Daoy (cell line): ENCODE measurements around the gene CUL1. TPM values are rescaled to one million over a fixed set of nuclear protein-coding genes. Genes with fewer than 3 reads are reported as not detected.
"Not testable (repeated sequence)": the region's sequence is repeated elsewhere in the genome, so short reads cannot be mapped to it uniquely, and the experiment has no call there.

Experiments used
- DNase-seq: peaks from one replicate; pipeline ENCODE4 v3.0.0-alpha.2; 2015; ENCODE audit warnings: low read depth
- total RNA-seq: library from RNA; depleted of rRNA; stranded (reverse); fragments of >200 nt; shearing (Covaris generic); gene quantifications from 2 replicates; pipeline ENCODE4 v1.2.3, GENCODE V29; 2014

CUL1 gene
- total RNA-seq, 1 experiment from 2014 or later: 88.5 TPM

GRCh38 chr7:148697256-148698006 lies 1.3 kb upstream of the CUL1 start:
- DNase-seq: peak; percentile 52

- DNase-seq: no peak
These were observed 701 bp upstream of the CUL1 start for GRCh38 chr7:148698007-148698396.

GRCh38 chr7:148699024-148699781 lies 500 bp downstream of the CUL1 start:
- peak; percentile 74 for DNase-seq

GRCh38 chr7:148699782-148700629 lies 1.3 kb downstream of the CUL1 start:
- DNase-seq: peak; percentile 37

GRCh38 chr7:148700661-148701064 lies 2.0 kb downstream of the CUL1 start:
- DNase-seq: peak; percentile 66

GRCh38 chr7:148701414-148701813 lies 2.7 kb downstream of the CUL1 start:
- DNase-seq: peak; percentile 38

GRCh38 chr7:148702876-148703670 lies 4.4 kb downstream of the CUL1 start:
- no peak for DNase-seq

- not testable (repeated sequence) for DNase-seq
These were observed 4.9 kb downstream of the CUL1 start for GRCh38 chr7:148703671-148703962.

- DNase-seq: no peak
These were observed 5.5 kb downstream of the CUL1 start for GRCh38 chr7:148704189-148704588.

GRCh38 chr7:148704970-148705369 lies 6.3 kb downstream of the CUL1 start:
- DNase-seq: no peak

GRCh38 chr7:148706368-148706767 lies 7.7 kb downstream of the CUL1 start:
- DNase-seq: no peak

GRCh38 chr7:148708026-148708885 lies 9.6 kb downstream of the CUL1 start:
- no peak for DNase-seq

- DNase-seq: no peak
These were observed 10.3 kb downstream of the CUL1 start for GRCh38 chr7:148709014-148709413.

GRCh38 chr7:148710426-148710825 lies 11.7 kb downstream of the CUL1 start:
- DNase-seq: not testable (repeated sequence)

GRCh38 chr7:148711191-148712102 lies 12.7 kb downstream of the CUL1 start:
- DNase-seq: no peak

- no peak for DNase-seq
These were observed 14.1 kb downstream of the CUL1 start for GRCh38 chr7:148712678-148713329.

GRCh38 chr7:148714498-148714897 lies 15.8 kb downstream of the CUL1 start:
- no peak for DNase-seq

- DNase-seq: no peak
These were observed 16.3 kb downstream of the CUL1 start for GRCh38 chr7:148715027-148715426.

- DNase-seq: no peak
These were observed 18.6 kb downstream of the CUL1 start for GRCh38 chr7:148717266-148717793.
